Thoracic aorta (tissue), 2 donors: ENCODE results near the gene INSR. TPM values are rescaled to one million over a fixed set of nuclear protein-coding genes. Genes with fewer than 3 reads are reported as not detected.

Experiments
- ATAC-seq: fragments of 150-250 bp; one replicate; pipeline ENCODE4 v1.8.0; 2017; ENCODE audit warnings: low read depth; ENCODE audit not compliant: insufficient number of reproducible peaks, low FRiP score
- DNase-seq: peaks from one replicate; pipeline ENCODE4 v3.0.0-alpha.2; 2020; ENCODE audit warnings: low spot score
- H3K27ac ChIP-seq, 2 donors: fragments of 200-600 bp; sonication (generic); 1 replicate in 1 of 2; 2 replicates in 1 of 2; pipeline ENCODE4 v1.5.1; 2016; ENCODE audit warnings: mild to moderate bottlenecking in 2 of 2, moderate library complexity in 2 of 2
- H3K27me3 ChIP-seq: fragments of 200-600 bp; sonication (generic); replicated peaks from 2 replicates; pipeline ENCODE4 v1.6.0; 2016; ENCODE audit warnings: mild to moderate bottlenecking; ENCODE audit not compliant: insufficient read depth
- H3K36me3 ChIP-seq: fragments of 200-600 bp; sonication (generic); one replicate; pipeline ENCODE4 v1.5.1; 2016
- H3K4me1 ChIP-seq, 2 donors: fragments of 200-600 bp; sonication (generic); 1 replicate in 1 of 2; 2 replicates in 1 of 2; pipeline versions ENCODE4 v1.5.1 to v1.6.0; 2016; ENCODE audit warnings: low read depth in 2 of 2, mild to moderate bottlenecking in 1 of 2; ENCODE audit not compliant: control insufficient read depth in 1 of 2
- H3K4me3 ChIP-seq: fragments of 200-600 bp; sonication (generic); 2 replicates; pipeline ENCODE4 v1.5.1; 2016; ENCODE audit warnings: mild to moderate bottlenecking
- H3K9me3 ChIP-seq: fragments of 200-600 bp; sonication (generic); 2 replicates; pipeline ENCODE4 v1.5.1; 2016
- total RNA-seq, 2 donors: library from RNA; depleted of rRNA; stranded (reverse); fragments of >200 nt; gene quantifications; one replicate each; pipeline versions ENCODE4 v1.1.0 to v1.2.3, GENCODE V29; 2016
- TF ChIP-seq, protein P1 (sequence below): fragments of 200-600 bp; sonication (generic); IDR thresholded peaks from one replicate; pipeline ENCODE4 v1.5.1; 2019; ENCODE audit warnings: antibody characterized with exemption

Gene INSR
- total RNA-seq, 2 donors from 2014 or later: 102 to 116 TPM

DNA sequence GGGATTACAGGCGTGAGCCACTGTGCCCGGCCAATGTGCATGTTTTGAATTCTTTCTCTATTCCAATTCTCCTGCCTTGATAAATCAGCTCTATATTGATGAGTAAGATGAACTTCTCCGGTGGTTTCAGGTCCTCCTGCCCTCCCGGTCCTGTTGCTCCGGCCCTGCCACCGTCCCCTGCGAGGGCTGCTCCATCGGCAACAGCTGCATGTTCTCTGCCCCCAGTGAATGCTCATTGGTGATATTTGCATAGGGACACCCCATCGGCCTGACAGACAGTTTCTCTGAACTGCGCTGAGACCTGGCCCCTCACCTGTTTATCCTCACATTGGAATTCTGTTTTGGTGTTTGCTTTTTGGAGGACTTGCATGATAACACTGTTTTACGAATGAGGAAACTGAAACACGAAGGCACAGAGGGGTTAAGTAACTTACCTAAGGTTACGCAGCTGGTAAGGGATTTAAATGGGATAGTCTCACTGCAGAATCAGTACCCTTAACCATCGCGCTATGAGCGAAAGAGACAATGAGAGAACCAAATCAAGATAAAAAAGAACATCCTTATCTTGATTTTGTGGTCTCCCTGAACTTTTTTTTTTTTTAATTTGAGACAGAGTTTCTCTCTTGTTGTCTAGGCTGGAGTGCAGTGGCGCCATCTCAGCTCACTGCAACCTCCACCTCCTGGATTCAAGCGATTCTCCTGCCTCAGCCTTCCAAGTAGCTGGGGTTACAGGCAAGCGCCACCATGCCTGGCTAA is 192.5 kb downstream of the INSR start:
- DNase-seq (no peak), ATAC-seq (no peak)
- H3K4me1 ChIP-seq: no peaks in the 10 kb centered on the region
- H3K27me3 ChIP-seq: no peaks in the 10 kb centered on the region
- no peaks in the 10 kb centered on the region for H3K36me3 ChIP-seq
- no peak overlapping the region for H3K4me3 ChIP-seq
- no peaks in the 10 kb centered on the region for H3K9me3 ChIP-seq
- TF ChIP-seq, protein P1, sequence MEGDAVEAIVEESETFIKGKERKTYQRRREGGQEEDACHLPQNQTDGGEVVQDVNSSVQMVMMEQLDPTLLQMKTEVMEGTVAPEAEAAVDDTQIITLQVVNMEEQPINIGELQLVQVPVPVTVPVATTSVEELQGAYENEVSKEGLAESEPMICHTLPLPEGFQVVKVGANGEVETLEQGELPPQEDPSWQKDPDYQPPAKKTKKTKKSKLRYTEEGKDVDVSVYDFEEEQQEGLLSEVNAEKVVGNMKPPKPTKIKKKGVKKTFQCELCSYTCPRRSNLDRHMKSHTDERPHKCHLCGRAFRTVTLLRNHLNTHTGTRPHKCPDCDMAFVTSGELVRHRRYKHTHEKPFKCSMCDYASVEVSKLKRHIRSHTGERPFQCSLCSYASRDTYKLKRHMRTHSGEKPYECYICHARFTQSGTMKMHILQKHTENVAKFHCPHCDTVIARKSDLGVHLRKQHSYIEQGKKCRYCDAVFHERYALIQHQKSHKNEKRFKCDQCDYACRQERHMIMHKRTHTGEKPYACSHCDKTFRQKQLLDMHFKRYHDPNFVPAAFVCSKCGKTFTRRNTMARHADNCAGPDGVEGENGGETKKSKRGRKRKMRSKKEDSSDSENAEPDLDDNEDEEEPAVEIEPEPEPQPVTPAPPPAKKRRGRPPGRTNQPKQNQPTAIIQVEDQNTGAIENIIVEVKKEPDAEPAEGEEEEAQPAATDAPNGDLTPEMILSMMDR: no peak
- no peak overlapping the region for H3K27ac ChIP-seq

DNA sequence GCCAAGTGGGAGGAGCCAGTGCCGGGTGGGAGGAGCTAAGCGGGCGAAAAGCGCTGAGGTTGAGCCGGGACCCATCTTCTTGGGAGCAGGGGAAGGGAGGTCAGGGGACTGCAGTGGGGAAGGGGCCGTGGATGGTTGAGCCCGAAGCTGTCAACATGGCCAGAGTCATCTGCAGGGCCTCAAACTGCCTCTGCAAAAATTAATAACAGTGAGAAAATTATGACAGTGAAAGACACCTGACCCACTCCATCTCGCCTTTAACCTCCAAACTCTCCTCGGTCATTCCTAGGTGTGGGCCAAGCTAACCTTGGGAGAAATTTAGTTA is 194.7 kb downstream of the INSR start:
- DNase-seq (no peak), ATAC-seq (no peak)
- no peaks in the 10 kb centered on the region for H3K4me1 ChIP-seq
- H3K27me3 ChIP-seq: no peaks in the 10 kb centered on the region
- TF ChIP-seq, protein P1: no peak
- peak overlapping the region; percentile 92 for H3K4me3 ChIP-seq
- H3K36me3 ChIP-seq: no peaks in the 10 kb centered on the region
- H3K9me3 ChIP-seq: peaks cover 7% of the 10 kb centered on the region
- H3K27ac ChIP-seq: peak overlapping the region; percentile 83 to 97

DNA sequence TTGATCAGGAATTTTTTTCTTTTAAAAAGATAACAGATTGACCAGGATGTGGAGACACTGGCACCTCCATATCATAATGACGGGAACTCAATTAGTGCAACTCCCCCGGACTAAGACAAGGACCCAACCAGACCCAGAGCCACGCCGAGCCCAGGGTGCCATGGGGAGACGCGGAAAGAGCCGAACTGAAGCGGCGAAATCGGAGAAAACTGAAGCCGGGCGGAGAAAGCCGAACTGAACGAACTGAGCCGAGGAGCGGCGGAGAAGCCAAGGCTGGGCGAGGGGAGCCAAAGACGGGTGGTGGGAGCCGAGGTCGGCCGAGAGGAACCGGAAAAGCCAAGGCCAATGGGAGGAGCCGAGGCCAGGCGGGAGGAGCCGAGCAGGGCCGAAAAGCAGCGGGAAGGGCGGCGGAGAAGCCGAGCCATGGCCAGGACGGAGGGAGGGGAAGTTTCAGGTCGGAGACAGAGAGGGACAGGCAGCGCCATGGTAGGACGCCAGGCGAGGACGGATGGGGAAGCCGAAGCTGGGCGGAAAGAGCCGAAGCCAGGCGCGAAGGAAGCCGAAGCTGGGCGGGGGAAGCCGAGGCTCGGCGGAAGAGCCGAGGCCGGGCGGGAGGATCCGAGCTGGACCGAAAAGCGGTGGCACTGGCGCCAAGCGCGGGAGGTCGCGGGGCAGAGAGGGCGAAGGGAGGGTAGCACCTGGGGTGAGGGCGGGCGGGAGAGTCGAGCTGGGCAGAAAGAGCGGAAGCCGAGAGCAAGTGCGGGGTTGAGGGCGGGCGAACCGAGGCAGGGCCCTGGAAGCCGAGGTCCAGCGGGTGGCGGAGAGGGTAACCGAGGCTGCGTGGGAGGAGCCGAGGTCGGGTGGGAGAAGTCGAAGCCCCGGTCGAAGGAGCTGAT is 195.3 kb downstream of the INSR start:
- ATAC-seq (peak; percentile 90), DNase-seq (peak; percentile 60)

DNA sequence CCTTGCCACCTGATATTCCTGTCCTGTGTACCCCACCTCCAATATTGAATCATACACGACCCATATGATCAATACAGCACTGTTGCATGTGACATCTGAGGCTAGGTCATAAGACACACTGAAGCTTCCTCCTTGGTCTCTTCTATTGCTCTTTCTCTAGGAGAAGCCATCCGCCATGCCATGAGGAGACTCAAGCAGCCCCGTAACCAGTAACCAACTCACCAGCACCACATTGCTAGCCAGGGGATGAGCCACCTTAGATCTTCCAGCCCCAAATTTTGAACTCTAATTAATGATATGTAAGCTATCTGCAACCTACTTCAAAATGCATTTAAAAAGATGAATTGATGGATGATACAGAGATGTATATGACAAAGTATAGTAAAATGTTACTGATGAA is 196.1 kb downstream of the INSR start:
- H3K27ac ChIP-seq: peak overlapping the region in 1 of 2 donors; percentile 97
- H3K27me3 ChIP-seq: no peaks in the 10 kb centered on the region
- ATAC-seq (no peak), DNase-seq (no peak)
- H3K9me3 ChIP-seq: peaks cover 12% of the 10 kb centered on the region
- TF ChIP-seq, protein P1: no peak
- H3K4me1 ChIP-seq: no peaks in the 10 kb centered on the region
- no peaks in the 10 kb centered on the region for H3K36me3 ChIP-seq
- H3K4me3 ChIP-seq: peak overlapping the region; percentile 92

More for the DNA sequence above, 195.3 kb downstream of the INSR start:
- TF ChIP-seq, protein P1: no peak
- H3K4me3 ChIP-seq: peak overlapping the region; percentile 92
- H3K9me3 ChIP-seq: peaks cover 8% of the 10 kb centered on the region
- H3K27ac ChIP-seq: peak overlapping the region; percentile 83 to 97
- H3K4me1 ChIP-seq: no peaks in the 10 kb centered on the region
- no peaks in the 10 kb centered on the region for H3K36me3 ChIP-seq
- H3K27me3 ChIP-seq: no peaks in the 10 kb centered on the region

DNA sequence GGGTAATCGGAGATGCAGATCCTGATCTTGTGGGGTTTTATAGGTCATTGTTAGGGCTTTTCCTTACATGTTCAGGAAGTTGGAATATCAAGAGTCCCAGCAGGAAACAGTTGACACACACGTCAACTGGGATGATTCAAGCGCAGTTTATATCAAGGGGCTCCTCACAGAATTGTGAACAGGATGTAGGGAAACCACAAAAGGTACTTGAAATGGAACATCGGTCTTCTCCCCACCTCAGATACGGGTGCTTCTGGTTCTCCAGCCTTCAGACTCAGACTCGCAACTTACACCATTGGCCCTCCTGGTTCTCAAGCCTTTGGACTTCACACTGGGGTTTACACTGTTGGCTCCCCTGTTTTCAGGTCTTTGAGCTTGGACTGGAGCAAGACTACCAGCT is 205.2 kb downstream of the INSR start:
- DNase-seq (no peak), ATAC-seq (no peak)
- Histone ChIP-seq H3K4me3 (no peak overlapping the region), H3K9me3 (peaks cover 78% of the 10 kb centered on the region), H3K4me1 (no peaks in the 10 kb centered on the region), H3K27ac (no peak overlapping the region), H3K27me3 (no peaks in the 10 kb centered on the region), H3K36me3 (peaks cover 10% of the 10 kb centered on the region)
- TF ChIP-seq, protein P1: no peak
